GM21717 (cell line): Measurements from ENCODE around the gene PNLIPRP2.

Experiments used
- ATAC-seq: cut with Tn5 transposase; IDR thresholded peaks from one replicate; pipeline ENCODE4 v1.9.1; 2021; ENCODE audit warnings: mild to moderate bottlenecking, moderate library complexity; ENCODE audit not compliant: unreplicated experiment

Gene PNLIPRP2

DNA sequence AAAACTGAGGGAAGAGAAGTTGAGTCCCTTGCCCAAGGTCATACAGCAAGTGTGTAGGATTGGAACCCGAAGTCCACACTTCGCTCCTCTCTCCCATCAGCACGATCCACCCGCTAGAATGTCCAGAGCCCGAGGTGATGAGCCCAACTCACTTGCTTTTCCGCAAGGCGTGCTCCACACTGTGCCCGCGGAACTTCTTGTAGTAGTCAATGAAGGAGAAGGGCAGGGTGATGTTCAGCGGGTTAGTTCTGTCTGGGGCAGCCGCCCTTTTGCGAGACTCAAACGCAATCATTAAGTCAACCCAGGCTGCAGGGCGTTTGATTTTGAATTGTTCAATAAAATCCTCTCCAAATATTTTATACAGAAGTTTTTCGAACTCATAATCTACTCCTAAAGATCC lies 58.6 kb downstream of the PNLIPRP2 start:
- no peak for ATAC-seq

DNA sequence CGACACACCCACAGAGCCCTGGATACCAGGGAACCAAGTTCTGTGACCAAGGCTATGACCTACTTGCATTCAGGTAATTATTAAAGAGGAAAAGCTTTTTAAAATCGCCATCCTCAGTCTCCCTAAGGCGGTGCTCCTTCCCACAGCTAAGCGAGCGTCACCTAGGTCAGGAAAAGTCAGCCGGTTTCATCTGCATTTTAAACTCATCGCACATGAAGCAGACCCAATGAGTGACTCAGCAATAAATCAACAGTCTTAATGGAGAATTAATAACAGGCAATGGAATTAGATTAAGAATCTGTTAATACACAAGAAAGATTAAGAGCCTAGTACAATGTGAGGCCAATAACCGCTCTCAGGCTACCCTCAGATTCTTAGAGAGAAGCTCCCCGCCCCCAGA lies 62.4 kb downstream of the PNLIPRP2 start:
- ATAC-seq, result no peak

DNA sequence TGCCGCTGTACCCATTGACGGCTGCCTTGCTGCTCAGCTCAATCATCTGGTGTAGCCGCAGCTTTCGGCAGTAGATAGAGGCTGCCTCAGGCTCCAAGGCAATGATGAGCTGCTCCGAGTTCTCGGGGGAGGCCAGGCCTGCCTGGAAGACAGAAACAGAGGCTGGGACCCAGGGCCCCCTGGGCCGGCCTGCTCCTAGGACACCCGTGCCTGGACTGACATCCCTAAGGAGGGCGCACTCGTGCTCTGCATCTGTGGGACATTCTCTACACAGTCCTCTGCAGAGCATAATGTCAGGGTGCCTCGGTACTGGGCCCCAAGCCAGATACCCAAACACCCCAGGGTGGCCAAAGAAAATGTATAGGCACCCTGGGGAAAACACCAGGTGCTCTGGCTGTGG lies 63.1 kb downstream of the PNLIPRP2 start:
- ATAC-seq, result no peak

- no peak for ATAC-seq
Measured at GRCh38 chr10:116684781-116685180, 64.0 kb downstream of the PNLIPRP2 start.

DNA sequence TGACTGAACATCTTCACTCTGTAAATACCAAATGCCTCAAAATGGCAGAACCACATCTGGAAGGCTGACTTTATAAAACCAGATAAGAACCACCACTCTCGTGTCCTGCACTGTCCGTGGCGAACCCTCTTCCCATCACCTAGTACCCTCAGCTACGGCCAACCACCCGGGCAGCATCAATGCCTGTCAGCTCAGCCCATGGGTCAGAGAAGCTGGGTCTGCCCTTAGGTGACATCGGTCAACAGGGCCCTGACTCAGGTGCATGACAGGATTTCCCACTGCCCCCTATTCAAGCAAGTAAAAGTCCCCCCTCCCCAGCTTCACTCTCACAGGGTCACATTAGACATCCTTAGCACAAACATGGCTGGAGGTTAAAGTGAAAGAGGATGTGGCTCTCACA lies 65.1 kb downstream of the PNLIPRP2 start:
- no peak for ATAC-seq

GRCh38 chr10:116686632-116687031 lies 65.9 kb downstream of the PNLIPRP2 start:
- no peak for ATAC-seq

DNA sequence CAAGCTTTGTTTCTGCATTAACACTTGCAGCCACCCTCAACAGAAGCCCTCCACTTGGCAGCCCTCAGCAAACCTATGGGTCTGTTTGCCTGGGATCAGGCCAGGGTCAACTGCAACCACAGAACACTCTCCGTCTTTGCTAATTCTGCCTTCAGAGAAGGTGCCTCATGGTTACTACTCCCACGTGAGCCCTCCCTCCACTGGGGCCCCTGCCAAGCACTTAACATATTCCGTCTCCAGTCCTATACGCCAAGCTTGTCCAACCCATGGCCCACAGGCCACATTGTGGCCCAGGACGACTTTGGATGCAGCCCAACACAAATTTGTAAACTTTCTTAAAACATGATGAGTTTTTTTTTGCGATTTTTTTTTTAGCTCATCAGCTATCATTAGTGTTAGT lies 66.9 kb downstream of the PNLIPRP2 start:
- ATAC-seq, result no peak

- ATAC-seq, result no peak
Measured at GRCh38 chr10:116688241-116688711, 67.5 kb downstream of the PNLIPRP2 start.

DNA sequence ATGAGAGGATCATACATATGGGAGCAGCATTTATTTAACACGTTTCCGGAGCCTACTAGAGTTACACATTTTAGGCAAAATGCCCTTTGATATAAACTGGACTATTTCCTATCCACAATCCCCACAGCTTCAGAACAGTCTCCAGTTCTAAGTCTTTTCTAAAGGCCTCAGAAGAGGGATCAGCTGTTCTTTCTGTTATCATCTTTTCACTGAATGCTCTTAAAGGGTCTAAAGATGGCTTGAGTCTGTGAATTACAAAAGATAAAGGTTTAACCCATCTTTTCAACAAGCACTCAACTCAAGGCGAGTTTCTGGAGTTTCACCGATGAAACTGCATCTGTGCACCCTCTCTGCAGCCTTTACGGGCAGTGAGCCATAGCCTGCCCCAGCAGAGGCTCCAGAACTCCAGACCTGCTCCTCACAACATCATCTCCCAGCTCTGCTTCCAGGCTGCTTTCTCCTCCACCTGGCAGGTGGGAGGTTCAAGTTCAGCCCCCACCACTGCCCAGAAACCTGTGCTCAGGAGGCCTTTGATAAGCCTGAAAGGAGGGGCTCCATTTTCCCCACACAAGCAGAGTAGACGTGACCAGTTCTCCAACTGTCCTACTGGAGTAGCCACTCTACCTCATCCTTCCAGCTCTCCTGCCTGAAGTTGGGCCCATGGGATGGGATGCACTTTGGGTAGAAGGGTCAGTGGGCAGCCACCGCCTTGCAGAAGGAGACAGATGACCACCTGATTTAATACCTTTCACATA lies 68.2 kb downstream of the PNLIPRP2 start:
- ATAC-seq, result no peak

DNA sequence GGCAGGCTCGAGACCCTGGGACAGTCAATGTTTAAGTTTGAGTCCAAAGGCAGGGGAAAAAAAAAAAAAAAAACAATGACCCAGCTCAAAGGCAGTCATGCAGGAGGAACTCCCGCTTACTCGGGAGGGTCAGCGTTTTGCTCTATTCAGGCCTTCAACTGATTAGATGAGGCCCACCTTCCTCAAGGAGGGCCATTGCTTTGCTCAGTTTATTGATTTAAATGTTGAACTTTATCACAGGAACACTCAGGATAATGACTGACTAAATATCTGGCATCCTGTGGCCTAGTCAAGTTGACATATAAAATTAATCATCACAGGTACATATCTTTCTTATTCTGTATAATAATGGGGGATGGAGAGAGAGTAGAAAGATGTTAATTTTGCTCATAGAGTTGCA lies 69.0 kb downstream of the PNLIPRP2 start:
- ATAC-seq, result no peak

GRCh38 chr10:116690356-116691322 lies 69.9 kb downstream of the PNLIPRP2 start:
- no peak for ATAC-seq

GRCh38 chr10:116691635-116692034 lies 70.9 kb downstream of the PNLIPRP2 start:
- ATAC-seq, result no peak

DNA sequence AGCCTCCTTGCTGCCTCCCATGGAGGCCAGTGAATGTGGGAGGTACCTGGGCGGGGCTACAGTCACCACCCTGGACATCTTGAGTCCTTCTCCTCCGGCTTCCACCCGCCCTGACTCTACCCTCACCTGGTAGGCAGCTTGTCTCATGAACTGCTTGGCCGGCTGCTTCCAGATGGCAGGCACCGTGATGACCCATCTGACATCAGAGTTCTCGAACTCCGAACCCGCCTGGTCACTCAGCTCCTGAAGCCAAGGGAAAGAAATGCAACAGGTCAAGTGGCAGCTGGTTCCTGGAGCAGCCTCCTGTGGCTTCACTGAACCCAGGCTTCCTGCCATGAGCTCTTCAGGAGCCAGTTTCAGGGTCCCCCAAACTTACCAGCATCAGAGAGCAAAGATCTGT lies 71.5 kb downstream of the PNLIPRP2 start:
- no peak for ATAC-seq

- no peak for ATAC-seq
Measured at GRCh38 chr10:116694243-116694926, 73.6 kb downstream of the PNLIPRP2 start.
